DMS114 treated with DMSO at 0.1 percent for 48 hours (cell line): ENCODE data around the gene EFCAB14.
"Not testable (repeated sequence)": the region's sequence is repeated elsewhere in the genome, so short reads cannot be mapped to it uniquely, and the experiment has no call there.

Experiments used
- DNase-seq: peaks from one replicate; lab custom pipeline; 2025; ENCODE audit not compliant: unreplicated experiment; lab: John Stamatoyannopoulos, UW

The EFCAB14 gene

GRCh38 chr1:46657775-46658174, 61.1 kb downstream of the EFCAB14 start:
- DNase-seq, result no peak

- no peak for DNase-seq
Observed at GRCh38 chr1:46656643-46657042, 62.3 kb downstream of the EFCAB14 start.

- no peak for DNase-seq
Observed at GRCh38 chr1:46655848-46656247, 63.1 kb downstream of the EFCAB14 start.

GRCh38 chr1:46654698-46655097, 64.2 kb downstream of the EFCAB14 start:
- not testable (repeated sequence) for DNase-seq

- DNase-seq, result no peak
Observed at GRCh38 chr1:46654012-46654411, 64.9 kb downstream of the EFCAB14 start.

- no peak for DNase-seq
Observed at GRCh38 chr1:46653405-46653958, 65.4 kb downstream of the EFCAB14 start.

GRCh38 chr1:46652321-46653100, 66.4 kb downstream of the EFCAB14 start:
- no peak for DNase-seq

- DNase-seq, result not testable (repeated sequence)
Observed at GRCh38 chr1:46651152-46651551, 67.8 kb downstream of the EFCAB14 start.

- DNase-seq, result no peak
Observed at GRCh38 chr1:46650491-46650890, 68.4 kb downstream of the EFCAB14 start.

- no peak for DNase-seq
Observed at GRCh38 chr1:46649764-46650163, 69.2 kb downstream of the EFCAB14 start.

GRCh38 chr1:46647611-46648010, 71.3 kb downstream of the EFCAB14 start:
- DNase-seq, result no peak

GRCh38 chr1:46646844-46647243, 72.1 kb downstream of the EFCAB14 start:
- no peak for DNase-seq

- no peak for DNase-seq
Observed at GRCh38 chr1:46646331-46646730, 72.6 kb downstream of the EFCAB14 start.

- DNase-seq, result no peak
Observed at GRCh38 chr1:46645815-46646214, 73.1 kb downstream of the EFCAB14 start.

- no peak for DNase-seq
Observed at GRCh38 chr1:46643368-46643775, 75.5 kb downstream of the EFCAB14 start.

- DNase-seq, result no peak
Observed at GRCh38 chr1:46642115-46642680, 76.7 kb downstream of the EFCAB14 start.

- DNase-seq, result no peak
Observed at GRCh38 chr1:46639547-46639946, 79.4 kb downstream of the EFCAB14 start.

GRCh38 chr1:46638921-46639320, 80.0 kb downstream of the EFCAB14 start:
- no peak for DNase-seq

- no peak for DNase-seq
Observed at GRCh38 chr1:46637444-46638083, 81.3 kb downstream of the EFCAB14 start.

- no peak for DNase-seq
Observed at GRCh38 chr1:46635205-46635604, 83.7 kb downstream of the EFCAB14 start.

GRCh38 chr1:46630719-46631118, 88.2 kb downstream of the EFCAB14 start:
- DNase-seq, result no peak
